ENCODE results near the gene ARSK. TPM values are rescaled to one million over a fixed set of nuclear protein-coding genes. Genes with fewer than 3 reads are reported as not detected.

ARSK gene
- total and polyA plus RNA-seq, 2 experiments from 2014 or later: 23.2 to 40.8 TPM

DNA sequence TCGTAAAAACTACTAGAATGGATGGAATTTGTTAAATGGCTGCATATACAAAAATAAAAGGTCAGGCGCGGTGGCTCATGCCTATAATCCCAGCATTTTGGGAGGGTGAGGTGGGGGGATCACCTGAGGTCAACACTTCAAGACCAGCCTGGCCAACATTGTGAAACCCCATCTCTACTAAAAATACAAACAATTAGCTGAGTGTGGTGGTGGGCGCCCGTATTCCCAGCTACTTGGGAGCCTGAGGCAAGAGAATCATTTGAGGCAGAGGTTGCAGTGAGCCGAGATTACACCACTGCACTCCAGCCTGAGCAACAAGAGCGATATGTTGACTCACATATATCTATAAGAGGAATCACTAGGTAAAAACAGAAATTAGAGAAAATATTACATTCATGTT lies 55.6 kb downstream of the ARSK start:
- Histone ChIP-seq H3K4me3 (no peak overlapping the region), H3K9me2 (ENCODE audit: insufficient read depth) (no peaks in the 10 kb centered on the region), H2AFZ (no peak overlapping the region), H3K79me2 (replicated peaks; ENCODE audit: insufficient read depth) (no peaks in the 10 kb centered on the region), H3K27me3 (ENCODE audit: insufficient read depth) (no peaks in the 10 kb centered on the region), H4K20me1 (replicated peaks; ENCODE audit: insufficient read depth) (no peaks in the 10 kb centered on the region), H3K36me3 (ENCODE audit: insufficient read depth) (no peaks in the 10 kb centered on the region; the same call in 1 of the 2 replicates), H3K27ac (ENCODE audit: low read depth) (no peak overlapping the region), H3K4me2 (no peak overlapping the region), H3F3A (replicated peaks; ENCODE audit: low read depth) (no peaks in the 10 kb centered on the region), H3K4me1 (ENCODE audit: insufficient read depth) (no peaks in the 10 kb centered on the region)
- Mint-ChIP-seq H3K27me3 (ENCODE audit: insufficient read depth, low read depth, poor library complexity) (peaks cover 2% of the 10 kb centered on the region), H3K27ac (no peak overlapping the region), H3K36me3 (ENCODE audit: low read depth) (peaks cover 12% of the 10 kb centered on the region), H3K4me1 (no peaks in the 10 kb centered on the region), H3K9me3 (peaks cover 15% of the 10 kb centered on the region; the same call in 2 of the 3 replicates), H3K4me3 (no peak overlapping the region)
- no peak for TF ChIP-seq POLR2AphosphoS5 (IDR thresholded peaks at IDR 0.05; ENCODE audit: low read depth)
- no peak for TF ChIP-seq CTCF (conservative IDR thresholded peaks at IDR 0.05; ENCODE audit: low read depth in 2 of 2)
- no peak for TF ChIP-seq EZH2phosphoT487 (IDR thresholded peaks at IDR 0.05; ENCODE audit: unreplicated experiment)
- no peak for TF ChIP-seq JUNB (IDR thresholded peaks at IDR 0.05; ENCODE audit: unreplicated experiment)
- TF ChIP-seq ZNF331 (CRISPR knock-in tag; IDR thresholded peaks at IDR 0.05; ENCODE audit: low read depth): no peak
- no peak for TF ChIP-seq STAT1 (IDR thresholded peaks at IDR 0.05; ENCODE audit: unreplicated experiment)
- no peak for TF ChIP-seq NANOG (IDR thresholded peaks at IDR 0.05; ENCODE audit: borderline replicate concordance)
- TF ChIP-seq, protein P1, sequence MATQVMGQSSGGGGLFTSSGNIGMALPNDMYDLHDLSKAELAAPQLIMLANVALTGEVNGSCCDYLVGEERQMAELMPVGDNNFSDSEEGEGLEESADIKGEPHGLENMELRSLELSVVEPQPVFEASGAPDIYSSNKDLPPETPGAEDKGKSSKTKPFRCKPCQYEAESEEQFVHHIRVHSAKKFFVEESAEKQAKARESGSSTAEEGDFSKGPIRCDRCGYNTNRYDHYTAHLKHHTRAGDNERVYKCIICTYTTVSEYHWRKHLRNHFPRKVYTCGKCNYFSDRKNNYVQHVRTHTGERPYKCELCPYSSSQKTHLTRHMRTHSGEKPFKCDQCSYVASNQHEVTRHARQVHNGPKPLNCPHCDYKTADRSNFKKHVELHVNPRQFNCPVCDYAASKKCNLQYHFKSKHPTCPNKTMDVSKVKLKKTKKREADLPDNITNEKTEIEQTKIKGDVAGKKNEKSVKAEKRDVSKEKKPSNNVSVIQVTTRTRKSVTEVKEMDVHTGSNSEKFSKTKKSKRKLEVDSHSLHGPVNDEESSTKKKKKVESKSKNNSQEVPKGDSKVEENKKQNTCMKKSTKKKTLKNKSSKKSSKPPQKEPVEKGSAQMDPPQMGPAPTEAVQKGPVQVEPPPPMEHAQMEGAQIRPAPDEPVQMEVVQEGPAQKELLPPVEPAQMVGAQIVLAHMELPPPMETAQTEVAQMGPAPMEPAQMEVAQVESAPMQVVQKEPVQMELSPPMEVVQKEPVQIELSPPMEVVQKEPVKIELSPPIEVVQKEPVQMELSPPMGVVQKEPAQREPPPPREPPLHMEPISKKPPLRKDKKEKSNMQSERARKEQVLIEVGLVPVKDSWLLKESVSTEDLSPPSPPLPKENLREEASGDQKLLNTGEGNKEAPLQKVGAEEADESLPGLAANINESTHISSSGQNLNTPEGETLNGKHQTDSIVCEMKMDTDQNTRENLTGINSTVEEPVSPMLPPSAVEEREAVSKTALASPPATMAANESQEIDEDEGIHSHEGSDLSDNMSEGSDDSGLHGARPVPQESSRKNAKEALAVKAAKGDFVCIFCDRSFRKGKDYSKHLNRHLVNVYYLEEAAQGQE (IDR thresholded peaks at IDR 0.05; ENCODE audit: unreplicated experiment): no peak
- DNase-seq (ENCODE audit: low spot score): no peak
- ATAC-seq: no peak

- H2AFZ ChIP-seq: no peak overlapping the region
- no peaks in the 10 kb centered on the region for H3K4me1 Mint-ChIP-seq
- no peak overlapping the region for H3K4me2 ChIP-seq
- no peak overlapping the region for H3K4me3 Mint-ChIP-seq
- H3K9me3 Mint-ChIP-seq: peaks cover 15% of the 10 kb centered on the region; the same call in 2 of the 3 replicates
- H3K36me3 Mint-ChIP-seq (ENCODE audit: low read depth): peaks cover 12% of the 10 kb centered on the region
- H3K27me3 Mint-ChIP-seq (ENCODE audit: insufficient read depth, low read depth, poor library complexity): peaks cover 2% of the 10 kb centered on the region
- no peaks in the 10 kb centered on the region for H3K9me2 ChIP-seq (ENCODE audit: insufficient read depth)
- no peaks in the 10 kb centered on the region for H3K79me2 ChIP-seq (replicated peaks; ENCODE audit: insufficient read depth)
- H3K27me3 ChIP-seq (ENCODE audit: insufficient read depth): no peaks in the 10 kb centered on the region
- ATAC-seq (no peak), DNase-seq (ENCODE audit: low spot score) (no peak)
- H3K4me1 ChIP-seq (ENCODE audit: insufficient read depth): no peaks in the 10 kb centered on the region
- H4K20me1 ChIP-seq (replicated peaks; ENCODE audit: insufficient read depth): no peaks in the 10 kb centered on the region
- H3K27ac Mint-ChIP-seq: no peak overlapping the region
- H3K4me3 ChIP-seq: no peak overlapping the region
- no peaks in the 10 kb centered on the region; the same call in 1 of the 2 replicates for H3K36me3 ChIP-seq (ENCODE audit: insufficient read depth)
- H3K27ac ChIP-seq (ENCODE audit: low read depth): no peak overlapping the region
- no peaks in the 10 kb centered on the region for H3F3A ChIP-seq (replicated peaks; ENCODE audit: low read depth)
- TF ChIP-seq EZH2phosphoT487 (IDR thresholded peaks at IDR 0.05; ENCODE audit: unreplicated experiment): no peak
- TF ChIP-seq ZNF462 (CRISPR knock-in tag; IDR thresholded peaks at IDR 0.05): no peak
- no peak for TF ChIP-seq NANOG (IDR thresholded peaks at IDR 0.05; ENCODE audit: borderline replicate concordance)
Observed at GRCh38 chr5:95611396-95611795, 56.5 kb downstream of the ARSK start.

Data from GM23338 (cell line).